NCI-H1092 treated with DMSO at 0.1 percent for 48 hours (cell line): ENCODE data around the gene CPED1.
"Not testable (repeated sequence)": the region's sequence is repeated elsewhere in the genome, so short reads cannot be mapped to it uniquely, and the experiment has no call there.

Experiments used
- DNase-seq: peaks from one replicate; lab custom pipeline; 2025; lab: John Stamatoyannopoulos, UW

The CPED1 gene

GRCh38 chr7:121041516-121042148, 53.1 kb downstream of the CPED1 start:
- peak; percentile 74 for DNase-seq

- DNase-seq: no peak
Measured at GRCh38 chr7:121042195-121042594, 53.7 kb downstream of the CPED1 start.

DNA sequence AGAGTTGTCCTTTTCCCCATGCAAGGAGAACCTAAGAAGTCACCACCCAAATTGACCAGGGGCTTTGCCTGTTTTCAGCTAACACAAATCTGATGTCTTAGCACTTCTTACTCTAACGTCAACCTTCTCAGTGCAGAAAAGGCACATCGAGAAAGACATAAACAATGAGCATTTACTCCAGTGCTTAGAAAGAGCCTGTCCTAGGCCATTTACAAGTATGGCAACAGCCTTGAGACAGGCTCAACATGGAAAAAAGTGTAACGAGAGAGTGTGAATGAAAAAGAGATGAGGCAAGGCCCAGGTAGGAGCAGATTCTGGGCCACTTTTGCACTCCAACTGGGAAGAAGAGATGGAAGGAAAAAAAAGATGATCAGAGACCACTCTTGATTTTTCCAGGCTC, 54.4 kb downstream of the CPED1 start:
- DNase-seq: no peak

- DNase-seq: no peak
Measured at GRCh38 chr7:121043314-121044234, 55.1 kb downstream of the CPED1 start.

DNA sequence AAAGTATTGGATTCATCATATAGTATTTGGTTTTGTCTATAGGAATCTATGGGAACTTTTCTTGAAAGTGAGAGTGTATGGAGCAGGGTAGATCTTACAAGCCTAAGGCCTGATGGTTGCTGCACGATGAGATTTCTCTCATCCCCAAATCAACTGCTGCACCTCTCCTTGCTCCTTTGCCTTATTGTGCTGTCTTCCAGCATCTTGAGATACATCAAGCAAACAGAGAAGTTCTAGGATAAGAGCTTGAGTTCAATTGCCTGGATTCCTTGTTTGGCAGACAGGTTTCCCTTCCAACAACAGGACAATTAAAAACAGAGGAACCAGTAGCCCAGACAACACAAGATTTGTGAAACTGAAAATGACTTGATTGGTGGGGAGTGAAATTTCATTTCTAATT, 56.6 kb downstream of the CPED1 start:
- no peak for DNase-seq

GRCh38 chr7:121046009-121046408, 57.5 kb downstream of the CPED1 start:
- DNase-seq: no peak

- no peak for DNase-seq
Measured at GRCh38 chr7:121046893-121047468, 58.5 kb downstream of the CPED1 start.

GRCh38 chr7:121048195-121048594, 59.7 kb downstream of the CPED1 start:
- no peak for DNase-seq

DNA sequence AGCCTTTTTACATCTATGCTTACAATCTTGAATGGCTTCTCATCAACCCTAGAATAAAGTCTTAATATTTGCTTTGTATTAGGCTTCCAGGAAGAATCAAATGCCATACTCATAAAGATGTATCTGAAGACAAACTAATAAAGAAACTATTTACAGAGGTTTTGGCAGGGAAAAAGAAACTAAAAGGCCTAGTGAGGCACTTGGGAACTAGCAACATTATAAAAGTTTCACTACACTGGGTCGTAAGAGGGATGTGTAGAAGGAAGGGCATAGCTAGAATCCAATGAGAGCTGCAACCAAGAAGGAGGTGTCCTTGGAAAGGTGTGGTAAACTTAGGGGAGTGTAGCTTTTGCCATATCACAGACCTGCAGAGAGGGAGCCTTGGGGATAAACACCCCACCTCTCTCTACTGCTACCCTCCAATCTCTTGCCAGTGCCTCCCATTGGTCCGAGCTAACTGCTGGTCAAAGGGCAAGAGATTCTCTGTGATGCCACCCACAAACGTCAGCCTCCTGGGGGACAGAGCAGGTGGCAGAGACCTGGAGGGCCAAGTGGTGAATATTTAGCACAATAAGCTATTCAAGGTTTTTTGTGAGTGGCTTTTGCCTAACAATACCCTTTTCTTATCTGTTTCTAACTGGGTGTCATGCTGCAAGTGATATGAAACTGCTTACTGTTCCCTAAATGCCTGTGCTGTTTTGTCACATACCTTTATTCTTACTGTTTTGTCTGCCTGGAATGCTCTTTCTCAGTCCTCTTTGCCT, 60.7 kb downstream of the CPED1 start:
- DNase-seq: no peak

GRCh38 chr7:121049897-121050296, 61.4 kb downstream of the CPED1 start:
- DNase-seq: no peak

GRCh38 chr7:121053219-121053618, 64.7 kb downstream of the CPED1 start:
- DNase-seq: no peak

- no peak for DNase-seq
Measured at GRCh38 chr7:121054925-121055324, 66.4 kb downstream of the CPED1 start.

GRCh38 chr7:121057878-121058277, 69.4 kb downstream of the CPED1 start:
- no peak for DNase-seq

DNA sequence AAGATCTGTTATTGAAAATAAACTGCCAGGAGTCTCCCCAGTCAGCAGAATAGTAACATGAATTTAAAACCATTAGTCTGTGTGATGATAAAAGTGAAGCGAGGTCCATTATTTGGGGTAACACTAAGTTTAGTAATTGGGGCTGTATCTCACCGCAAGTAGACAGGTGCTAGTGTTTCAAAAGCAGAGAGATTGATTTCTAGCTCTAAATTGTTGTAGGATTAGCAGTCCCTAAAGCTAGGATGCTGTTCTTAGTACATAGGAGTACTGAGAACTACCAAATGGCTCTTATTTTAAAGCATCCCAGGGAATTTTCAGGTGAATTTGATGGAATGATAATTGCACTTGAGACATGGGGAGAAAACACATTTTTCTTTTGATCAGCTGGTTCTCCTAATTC, 70.5 kb downstream of the CPED1 start:
- DNase-seq: no peak

- not testable (repeated sequence) for DNase-seq
Measured at GRCh38 chr7:121059979-121060509, 71.5 kb downstream of the CPED1 start.

GRCh38 chr7:121061677-121062582, 73.4 kb downstream of the CPED1 start:
- DNase-seq: no peak

DNA sequence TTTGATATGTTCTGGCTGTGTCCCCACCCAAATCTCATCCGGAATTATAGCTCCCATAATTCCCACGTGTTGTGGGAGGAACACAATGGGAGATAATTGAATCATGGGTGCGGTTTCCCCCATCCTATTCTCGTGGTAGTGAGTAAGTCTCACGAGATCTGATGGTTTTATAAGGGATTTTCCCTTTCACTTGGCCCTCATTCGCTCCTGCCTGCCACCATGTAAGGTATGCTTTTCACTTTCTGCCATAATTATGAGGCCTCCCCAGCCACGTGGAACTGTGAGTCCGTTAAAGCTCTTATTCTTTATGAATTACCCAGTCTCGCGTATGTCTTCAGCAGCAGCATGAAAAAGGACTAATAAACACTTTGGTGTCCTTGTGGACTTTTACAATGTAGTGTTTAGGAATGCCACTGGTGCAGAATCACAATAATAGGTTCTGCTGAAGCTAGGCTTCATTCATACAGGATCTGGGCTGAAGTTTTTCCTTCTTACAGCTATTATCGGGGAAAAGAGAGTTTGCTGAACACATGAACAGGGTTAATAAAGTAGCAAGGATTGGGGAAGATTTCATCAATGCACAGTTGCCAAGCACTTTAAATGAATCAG, 74.3 kb downstream of the CPED1 start:
- DNase-seq: no peak

- DNase-seq: not testable (repeated sequence)
Measured at GRCh38 chr7:121067717-121068116, 79.2 kb downstream of the CPED1 start.

- no peak for DNase-seq
Measured at GRCh38 chr7:121069346-121070100, 81.0 kb downstream of the CPED1 start.

DNA sequence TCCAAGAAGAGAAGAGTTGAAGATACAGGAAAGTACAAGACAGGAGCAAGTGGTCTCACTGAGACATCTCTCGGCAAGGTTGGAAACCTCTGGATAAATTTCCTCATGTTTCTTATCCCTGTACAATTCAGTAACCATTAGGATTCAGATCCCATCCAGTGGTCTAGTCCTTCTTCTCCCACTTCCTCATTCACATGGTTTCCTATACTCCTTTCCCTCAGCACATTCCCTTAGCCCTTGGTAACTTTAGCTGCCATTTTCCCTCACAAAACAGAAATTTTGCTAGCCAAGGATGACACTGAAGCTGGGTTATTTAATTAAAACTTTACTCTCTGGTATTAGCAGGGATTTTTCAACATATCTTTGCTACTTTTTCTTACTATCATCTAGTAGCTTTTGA, 82.6 kb downstream of the CPED1 start:
- no peak for DNase-seq
